ENCODE measurements around the gene TCERG1L.

The TCERG1L gene

GRCh38 chr10:131267814-131268095 lies 43.8 kb downstream of the TCERG1L start:
- DNase-seq (ENCODE audit: insufficient read length), result no peak
- FAIRE-seq, result no peak
- no peak for TF ChIP-seq TAF1 (IDR thresholded peaks at IDR 0.05; ENCODE audit: borderline replicate concordance, low read depth, low read length)
- TF ChIP-seq POLR2A (IDR thresholded peaks at IDR 0.05; ENCODE audit: low read depth, low read length), result no peak
- no peak for TF ChIP-seq POLR2AphosphoS5 (IDR thresholded peaks at IDR 0.05; ENCODE audit: low read depth, low read length)

DNA sequence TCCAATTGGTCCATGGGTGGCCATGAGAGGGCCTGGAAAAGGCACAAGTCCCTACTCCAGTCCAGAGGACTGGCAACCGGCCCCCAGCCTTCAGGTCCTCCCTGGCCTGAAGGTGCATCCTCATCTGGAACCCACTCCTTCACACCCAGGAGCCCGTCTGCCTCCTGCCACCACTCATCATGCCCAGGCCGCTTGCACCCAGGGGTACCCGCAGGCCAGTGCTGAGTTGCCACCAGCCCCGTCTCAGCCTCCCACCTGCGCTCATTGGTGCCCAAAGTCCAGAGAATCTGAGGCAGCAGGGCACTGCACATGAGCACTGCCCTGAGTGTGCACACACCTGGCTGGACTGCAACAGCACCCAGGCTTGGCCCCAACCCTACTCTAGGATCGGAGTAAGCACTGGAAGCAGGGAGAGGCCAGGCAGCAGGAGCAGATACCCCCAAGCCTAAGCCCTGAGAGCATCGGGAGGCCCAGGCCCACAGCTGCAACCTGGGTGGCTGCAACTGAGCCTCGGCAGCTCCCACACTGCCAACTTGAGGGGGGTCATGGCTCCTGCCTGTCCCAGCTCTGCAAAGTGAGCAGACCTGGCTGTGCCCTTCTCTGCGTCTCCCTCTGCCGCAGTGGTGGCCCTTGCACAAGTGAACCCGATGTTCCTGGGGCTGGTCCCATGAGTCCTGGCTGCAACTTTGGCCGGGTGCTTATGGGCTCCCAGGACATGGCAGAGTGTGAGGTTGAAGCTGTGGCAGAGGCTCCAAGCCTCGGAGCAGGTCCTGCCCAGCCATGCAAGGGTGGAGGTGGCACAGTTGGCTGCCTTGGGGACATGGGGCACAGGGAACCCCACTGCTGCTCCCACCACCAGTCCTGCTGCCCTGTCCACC lies 44.3 kb downstream of the TCERG1L start:
- no peak for DNase-seq (ENCODE audit: insufficient read length)
- TF ChIP-seq TAF1 (IDR thresholded peaks at IDR 0.05; ENCODE audit: borderline replicate concordance, low read depth, low read length) (no peak), POLR2AphosphoS5 (IDR thresholded peaks at IDR 0.05; ENCODE audit: low read depth, low read length) (no peak), POLR2A (IDR thresholded peaks at IDR 0.05; ENCODE audit: low read depth, low read length) (no peak)
- no peak for FAIRE-seq

GRCh38 chr10:131264110-131264788 lies 47.3 kb downstream of the TCERG1L start:
- no peak for DNase-seq (ENCODE audit: insufficient read length)
- TF ChIP-seq TAF1 (IDR thresholded peaks at IDR 0.05; ENCODE audit: borderline replicate concordance, low read depth, low read length) (no peak), POLR2A (IDR thresholded peaks at IDR 0.05; ENCODE audit: low read depth, low read length) (no peak), POLR2AphosphoS5 (IDR thresholded peaks at IDR 0.05; ENCODE audit: low read depth, low read length) (no peak)
- FAIRE-seq, result no peak

GRCh38 chr10:131261890-131262475 lies 49.5 kb downstream of the TCERG1L start:
- DNase-seq (ENCODE audit: insufficient read length) (no peak), FAIRE-seq (no peak)
- TF ChIP-seq TAF1 (IDR thresholded peaks at IDR 0.05; ENCODE audit: borderline replicate concordance, low read depth, low read length), result no peak
- TF ChIP-seq POLR2A (IDR thresholded peaks at IDR 0.05; ENCODE audit: low read depth, low read length), result no peak
- no peak for TF ChIP-seq POLR2AphosphoS5 (IDR thresholded peaks at IDR 0.05; ENCODE audit: low read depth, low read length)

GRCh38 chr10:131260452-131261211 lies 50.9 kb downstream of the TCERG1L start:
- TF ChIP-seq TAF1 (IDR thresholded peaks at IDR 0.05; ENCODE audit: borderline replicate concordance, low read depth, low read length) (no peak), POLR2AphosphoS5 (IDR thresholded peaks at IDR 0.05; ENCODE audit: low read depth, low read length) (no peak), POLR2A (IDR thresholded peaks at IDR 0.05; ENCODE audit: low read depth, low read length) (no peak)
- DNase-seq (ENCODE audit: insufficient read length) (no peak), FAIRE-seq (no peak)

- DNase-seq (ENCODE audit: insufficient read length) (no peak), FAIRE-seq (no peak)
- TF ChIP-seq TAF1 (IDR thresholded peaks at IDR 0.05; ENCODE audit: borderline replicate concordance, low read depth, low read length) (no peak), POLR2AphosphoS5 (IDR thresholded peaks at IDR 0.05; ENCODE audit: low read depth, low read length) (no peak), POLR2A (IDR thresholded peaks at IDR 0.05; ENCODE audit: low read depth, low read length) (no peak)
Measured at GRCh38 chr10:131260031-131260430, 51.5 kb downstream of the TCERG1L start.

DNA sequence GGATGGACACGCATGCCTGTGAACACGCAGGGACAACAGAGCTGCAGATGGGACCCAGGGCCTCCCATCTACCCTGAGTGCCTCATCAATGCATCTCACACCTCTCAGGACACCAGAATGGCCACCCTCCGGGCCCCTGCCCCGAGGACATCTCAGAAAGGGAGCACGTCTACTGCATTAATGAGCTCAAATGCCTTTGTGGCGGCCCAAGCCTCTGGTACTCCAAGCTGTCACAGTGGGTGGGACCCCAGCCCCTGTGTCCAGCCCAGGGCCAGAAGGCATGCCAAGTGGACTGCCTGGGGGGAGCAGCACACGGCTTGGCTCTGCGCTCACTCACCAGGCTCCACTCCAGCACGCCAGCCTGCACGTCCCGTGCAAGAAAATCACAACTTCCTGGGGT lies 52.0 kb downstream of the TCERG1L start:
- TF ChIP-seq POLR2AphosphoS5 (IDR thresholded peaks at IDR 0.05; ENCODE audit: low read depth, low read length), result no peak
- no peak for TF ChIP-seq POLR2A (IDR thresholded peaks at IDR 0.05; ENCODE audit: low read depth, low read length)
- TF ChIP-seq TAF1 (IDR thresholded peaks at IDR 0.05; ENCODE audit: borderline replicate concordance, low read depth, low read length), result no peak
- FAIRE-seq, result no peak

GRCh38 chr10:131258256-131258655 lies 53.3 kb downstream of the TCERG1L start:
- no peak for FAIRE-seq
- TF ChIP-seq TAF1 (IDR thresholded peaks at IDR 0.05; ENCODE audit: borderline replicate concordance, low read depth, low read length), result no peak
- TF ChIP-seq POLR2A (IDR thresholded peaks at IDR 0.05; ENCODE audit: low read depth, low read length), result no peak
- no peak for TF ChIP-seq POLR2AphosphoS5 (IDR thresholded peaks at IDR 0.05; ENCODE audit: low read depth, low read length)
- no peak for DNase-seq (ENCODE audit: insufficient read length)

More for the DNA sequence above, 52.0 kb downstream of the TCERG1L start:
- no peak for DNase-seq (ENCODE audit: insufficient read length)

DNA sequence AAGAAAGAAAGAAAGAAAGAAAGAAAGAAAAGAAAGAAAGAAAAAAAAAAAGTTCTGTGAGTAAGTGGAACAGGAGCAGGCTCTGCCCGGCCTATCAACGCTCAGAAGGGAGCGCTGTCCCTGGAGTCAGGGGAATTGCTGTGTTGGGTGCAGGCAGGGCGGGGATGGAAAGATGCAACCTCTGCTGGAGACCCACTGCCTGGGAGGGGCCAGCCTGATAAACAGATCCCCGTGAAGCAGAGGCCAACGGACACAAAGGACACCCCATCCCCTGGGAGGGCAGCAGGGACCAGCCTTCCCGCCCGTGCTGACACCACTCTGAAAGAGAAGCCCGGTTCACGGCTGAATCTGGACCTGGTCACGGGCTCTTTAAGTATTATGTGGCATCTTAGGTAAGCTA lies 54.5 kb downstream of the TCERG1L start:
- DNase-seq (ENCODE audit: insufficient read length) (no peak), FAIRE-seq (no peak)
- TF ChIP-seq POLR2A (IDR thresholded peaks at IDR 0.05; ENCODE audit: low read depth, low read length), result no peak
- no peak for TF ChIP-seq POLR2AphosphoS5 (IDR thresholded peaks at IDR 0.05; ENCODE audit: low read depth, low read length)

DNA sequence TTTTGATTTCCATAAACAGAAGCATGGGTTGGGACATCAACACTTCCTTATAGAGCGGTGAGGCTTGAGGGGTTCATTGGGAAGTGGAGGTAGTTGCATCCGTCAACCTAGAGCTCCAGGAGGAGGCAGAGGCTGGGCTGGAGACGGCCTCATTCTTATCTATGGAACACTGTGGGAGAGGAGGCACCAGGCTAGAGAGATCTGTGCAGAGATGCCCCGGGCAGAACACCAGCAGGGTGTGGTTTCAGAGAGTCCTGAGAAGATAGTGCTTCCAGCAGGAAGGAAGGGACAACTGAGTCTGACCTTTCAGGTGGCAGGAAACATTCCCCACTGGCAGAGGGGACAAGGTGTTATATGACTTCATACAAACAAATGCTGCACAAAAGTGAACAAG lies 56.7 kb downstream of the TCERG1L start:
- no peak for FAIRE-seq
- TF ChIP-seq POLR2A (IDR thresholded peaks at IDR 0.05; ENCODE audit: low read depth, low read length), result no peak
- TF ChIP-seq TAF1 (IDR thresholded peaks at IDR 0.05; ENCODE audit: borderline replicate concordance, low read depth, low read length), result no peak
- TF ChIP-seq POLR2AphosphoS5 (IDR thresholded peaks at IDR 0.05; ENCODE audit: low read depth, low read length), result no peak
- no peak for DNase-seq (ENCODE audit: insufficient read length)
